SU-DHL-6 (cell line): ENCODE measurements around the gene RYR2.

Experiments used
- H2AFZ ChIP-seq: fragments of 200-600 bp; sonication (generic); 2 replicates; pipeline ENCODE4 v1.6.1; 2014; ENCODE audit warnings: low read depth, mild to moderate bottlenecking, moderate library complexity, mixed read lengths, antibody characterized with exemption, low read length; ENCODE audit not compliant: severe bottlenecking
- H3F3A ChIP-seq: fragments of 200-600 bp; shearing (Covaris generic); 2 replicates; pipeline ENCODE4 v1.6.0; 2016; ENCODE audit warnings: antibody characterized with exemption, mild to moderate bottlenecking; ENCODE audit not compliant: insufficient read depth
- H3K27ac ChIP-seq: fragments of 200-600 bp; sonication (generic); 2 replicates; pipeline ENCODE4 v1.5.1; 2016; ENCODE audit warnings: low read depth, mild to moderate bottlenecking, low read length, moderate library complexity, mixed read lengths
- H3K27me3 ChIP-seq: fragments of 200-600 bp; sonication (generic), shearing (Covaris generic); 2 replicates; pipeline ENCODE4 v1.6.0; 2014; ENCODE audit warnings: mild to moderate bottlenecking, low read length
- H3K36me3 ChIP-seq: fragments of 200-600 bp; sonication (generic); 2 replicates; pipeline ENCODE4 v1.6.1; 2014; ENCODE audit warnings: mild to moderate bottlenecking, low read length, mixed read lengths
- H3K4me2 ChIP-seq: fragments of 300-600, 200-600 bp; shearing (Covaris generic), sonication (generic); 2 replicates; pipeline ENCODE4 v1.6.0; 2014; ENCODE audit warnings: low read length, low read depth, mild to moderate bottlenecking; ENCODE audit not compliant: poor library complexity, severe bottlenecking
- H3K4me3 ChIP-seq: fragments of 200-600 bp; sonication (generic); 2 replicates; pipeline ENCODE4 v1.5.1; 2014; ENCODE audit warnings: antibody characterized with exemption, low read length, mild to moderate bottlenecking, mixed read lengths; ENCODE audit not compliant: insufficient read depth, poor library complexity, severe bottlenecking
- H3K79me2 ChIP-seq: fragments of 200-600 bp; sonication (generic); 2 replicates; pipeline ENCODE4 v1.6.1; 2014; ENCODE audit warnings: mild to moderate bottlenecking, low read length, moderate library complexity; ENCODE audit not compliant: insufficient read depth
- H3K9ac ChIP-seq: fragments of 200-600 bp; sonication (generic); 2 replicates; pipeline ENCODE4 v1.7.0; 2014; ENCODE audit warnings: mild to moderate bottlenecking, low read length
- H3K9me2 ChIP-seq: fragments of 200-600 bp; sonication (generic); replicated peaks from 2 replicates; pipeline ENCODE4 v1.6.1; 2014; ENCODE audit warnings: low read length; ENCODE audit not compliant: insufficient read depth
- H3K9me3 ChIP-seq: fragments of 200-600 bp; sonication (generic); 2 replicates; pipeline ENCODE4 v1.6.1; 2014; ENCODE audit warnings: low read length, mixed read lengths; ENCODE audit not compliant: insufficient read depth
- H4K20me1 ChIP-seq: fragments of 200-600 bp; sonication (generic); 2 replicates; pipeline ENCODE4 v1.6.1; 2014; ENCODE audit warnings: low read depth, mild to moderate bottlenecking, antibody characterized with exemption, low read length, moderate library complexity, mixed read lengths
- CTCF ChIP-seq: fragments of 200-600 bp; sonication (generic); IDR thresholded peaks from one replicate; pipeline ENCODE4 v1.5.1; 2017; ENCODE audit warnings: antibody characterized with exemption, mild to moderate bottlenecking, low read length, moderate library complexity; ENCODE audit not compliant: insufficient read depth, poor library complexity, severe bottlenecking
- EZH2phosphoT487 ChIP-seq: fragments of 200-600 bp; sonication (generic), shearing (Covaris generic); conservative IDR thresholded peaks from 2 replicates; pipeline ENCODE4 v1.6.1; 2018; ENCODE audit warnings: mild to moderate bottlenecking, antibody characterized with exemption, low read length, moderate library complexity, mixed read lengths

RYR2 gene

GRCh38 chr1:237789619-237790018 is 747.6 kb downstream of the RYR2 start:
- H3K9me2 ChIP-seq = no peaks in the 10 kb centered on the region
- H3K9ac ChIP-seq = no peak overlapping the region
- no peak overlapping the region for H2AFZ ChIP-seq
- no peaks in the 10 kb centered on the region for H4K20me1 ChIP-seq
- no peaks in the 10 kb centered on the region for H3K9me3 ChIP-seq
- no peak overlapping the region for H3K27ac ChIP-seq
- no peaks in the 10 kb centered on the region for H3K79me2 ChIP-seq
- H3F3A ChIP-seq = no peaks in the 10 kb centered on the region
- H3K4me3 ChIP-seq = no peak overlapping the region
- no peaks in the 10 kb centered on the region for H3K27me3 ChIP-seq
- H3K36me3 ChIP-seq = no peaks in the 10 kb centered on the region
- H3K4me2 ChIP-seq = no peak overlapping the region
- no peak for TF ChIP-seq EZH2phosphoT487
- TF ChIP-seq CTCF = no peak

GRCh38 chr1:237791592-237791991 is 749.6 kb downstream of the RYR2 start:
- Histone ChIP-seq H3F3A (no peaks in the 10 kb centered on the region), H3K9ac (no peak overlapping the region), H2AFZ (no peak overlapping the region), H3K79me2 (no peaks in the 10 kb centered on the region), H3K9me3 (no peaks in the 10 kb centered on the region), H3K4me3 (no peak overlapping the region), H3K9me2 (no peaks in the 10 kb centered on the region), H3K36me3 (no peaks in the 10 kb centered on the region), H3K4me2 (no peak overlapping the region), H3K27ac (no peak overlapping the region), H4K20me1 (no peaks in the 10 kb centered on the region), H3K27me3 (no peaks in the 10 kb centered on the region)
- TF ChIP-seq CTCF = no peak
- TF ChIP-seq EZH2phosphoT487 = no peak

- no peak overlapping the region for H3K4me3 ChIP-seq
- no peak overlapping the region for H2AFZ ChIP-seq
- no peak overlapping the region for H3K9ac ChIP-seq
- H4K20me1 ChIP-seq = no peaks in the 10 kb centered on the region
- no peak overlapping the region for H3K27ac ChIP-seq
- no peaks in the 10 kb centered on the region for H3K79me2 ChIP-seq
- no peaks in the 10 kb centered on the region for H3K9me3 ChIP-seq
- H3K9me2 ChIP-seq = no peaks in the 10 kb centered on the region
- H3K36me3 ChIP-seq = no peaks in the 10 kb centered on the region
- TF ChIP-seq CTCF = no peak
- no peak for TF ChIP-seq EZH2phosphoT487
- H3K27me3 ChIP-seq = no peaks in the 10 kb centered on the region
- H3K4me2 ChIP-seq = no peak overlapping the region
- no peaks in the 10 kb centered on the region for H3F3A ChIP-seq
Measured at GRCh38 chr1:237792149-237792548, 750.2 kb downstream of the RYR2 start.

- TF ChIP-seq EZH2phosphoT487 (no peak), CTCF (no peak)
Measured at GRCh38 chr1:237792726-237793125, 750.7 kb downstream of the RYR2 start.

More at GRCh38 chr1:237792726-237793125, 750.7 kb downstream of the RYR2 start:
- H3F3A ChIP-seq = no peaks in the 10 kb centered on the region
- no peak overlapping the region for H3K9ac ChIP-seq
- H3K79me2 ChIP-seq = no peaks in the 10 kb centered on the region
- no peak overlapping the region for H2AFZ ChIP-seq
- H3K9me2 ChIP-seq = no peaks in the 10 kb centered on the region
- no peaks in the 10 kb centered on the region for H3K27me3 ChIP-seq
- no peak overlapping the region for H3K27ac ChIP-seq
- no peaks in the 10 kb centered on the region for H4K20me1 ChIP-seq
- no peaks in the 10 kb centered on the region for H3K9me3 ChIP-seq
- no peak overlapping the region for H3K4me2 ChIP-seq
- H3K4me3 ChIP-seq = no peak overlapping the region
- no peaks in the 10 kb centered on the region for H3K36me3 ChIP-seq
